ENCODE data around the gene PRSS1.

DNA sequence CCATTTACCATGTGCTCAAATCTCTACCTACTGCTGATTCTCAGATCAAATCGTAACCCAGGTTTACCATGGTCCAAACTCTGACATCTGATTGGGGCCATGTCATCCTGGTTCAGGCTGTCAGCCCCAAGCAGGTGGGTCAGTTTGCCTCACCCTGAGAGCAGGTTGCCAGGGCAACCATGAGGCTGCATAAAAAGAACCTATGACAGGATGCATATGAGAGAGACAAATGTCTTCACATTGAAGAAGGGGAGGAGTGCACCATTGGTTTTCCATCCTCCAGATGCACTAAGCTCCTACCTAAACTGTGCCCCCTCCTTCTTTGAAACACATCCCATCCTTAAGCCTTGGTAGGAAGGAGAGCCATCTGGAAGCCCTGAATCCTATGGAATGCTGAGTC is 10.2 kb downstream of the PRSS1 start:
- TF ChIP-seq, protein P1, sequence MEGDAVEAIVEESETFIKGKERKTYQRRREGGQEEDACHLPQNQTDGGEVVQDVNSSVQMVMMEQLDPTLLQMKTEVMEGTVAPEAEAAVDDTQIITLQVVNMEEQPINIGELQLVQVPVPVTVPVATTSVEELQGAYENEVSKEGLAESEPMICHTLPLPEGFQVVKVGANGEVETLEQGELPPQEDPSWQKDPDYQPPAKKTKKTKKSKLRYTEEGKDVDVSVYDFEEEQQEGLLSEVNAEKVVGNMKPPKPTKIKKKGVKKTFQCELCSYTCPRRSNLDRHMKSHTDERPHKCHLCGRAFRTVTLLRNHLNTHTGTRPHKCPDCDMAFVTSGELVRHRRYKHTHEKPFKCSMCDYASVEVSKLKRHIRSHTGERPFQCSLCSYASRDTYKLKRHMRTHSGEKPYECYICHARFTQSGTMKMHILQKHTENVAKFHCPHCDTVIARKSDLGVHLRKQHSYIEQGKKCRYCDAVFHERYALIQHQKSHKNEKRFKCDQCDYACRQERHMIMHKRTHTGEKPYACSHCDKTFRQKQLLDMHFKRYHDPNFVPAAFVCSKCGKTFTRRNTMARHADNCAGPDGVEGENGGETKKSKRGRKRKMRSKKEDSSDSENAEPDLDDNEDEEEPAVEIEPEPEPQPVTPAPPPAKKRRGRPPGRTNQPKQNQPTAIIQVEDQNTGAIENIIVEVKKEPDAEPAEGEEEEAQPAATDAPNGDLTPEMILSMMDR (IDR thresholded peaks at IDR 0.05), result no peak
- no peak for TF ChIP-seq POLR2A (IDR thresholded peaks at IDR 0.05)

All from esophagus squamous epithelium (tissue), 4 donors.